ENCODE measurements around the gene MAP1LC3B.

MAP1LC3B gene

GRCh38 chr16:87363771-87364455, 28.2 kb upstream of the MAP1LC3B start:
- H3F3A ChIP-seq (ENCODE audit: insufficient read depth, low read length): no peaks in the 10 kb centered on the region
- peaks cover 29% of the 10 kb centered on the region for H3K36me3 ChIP-seq (ENCODE audit: insufficient read depth, low read length)
- no peaks in the 10 kb centered on the region for H4K20me1 ChIP-seq (ENCODE audit: insufficient read depth, low read length)
- H3K9ac ChIP-seq (ENCODE audit: low read length): no peak overlapping the region
- no peak overlapping the region for H3K4me3 ChIP-seq (ENCODE audit: low read depth, low read length, poor library complexity, severe bottlenecking)
- H3K27ac ChIP-seq (ENCODE audit: low read depth, low read length, poor library complexity, severe bottlenecking): no peak overlapping the region
- peaks cover 4% of the 10 kb centered on the region for H3K4me1 ChIP-seq (ENCODE audit: insufficient read depth, low read length, severe bottlenecking)
- no peaks in the 10 kb centered on the region for H3K9me2 ChIP-seq (ENCODE audit: low read depth, low read length)
- H2AFZ ChIP-seq (ENCODE audit: low read length): no peak overlapping the region
- TF ChIP-seq EZH2 (IDR thresholded peaks at IDR 0.05; ENCODE audit: borderline replicate concordance, low read length) (no peak), CTCF (IDR thresholded peaks at IDR 0.05; ENCODE audit: low read length) (no peak)
- peaks cover 5% of the 10 kb centered on the region; the same call in 1 of the 2 replicates for H3K79me2 ChIP-seq (ENCODE audit: insufficient read depth, low read length)
- no peaks in the 10 kb centered on the region for H3K27me3 ChIP-seq (ENCODE audit: insufficient read depth, low read length)
- no peaks in the 10 kb centered on the region for H3K9me3 ChIP-seq (ENCODE audit: low read length)
- no peak overlapping the region for H3K4me2 ChIP-seq (ENCODE audit: low read length)

DNA sequence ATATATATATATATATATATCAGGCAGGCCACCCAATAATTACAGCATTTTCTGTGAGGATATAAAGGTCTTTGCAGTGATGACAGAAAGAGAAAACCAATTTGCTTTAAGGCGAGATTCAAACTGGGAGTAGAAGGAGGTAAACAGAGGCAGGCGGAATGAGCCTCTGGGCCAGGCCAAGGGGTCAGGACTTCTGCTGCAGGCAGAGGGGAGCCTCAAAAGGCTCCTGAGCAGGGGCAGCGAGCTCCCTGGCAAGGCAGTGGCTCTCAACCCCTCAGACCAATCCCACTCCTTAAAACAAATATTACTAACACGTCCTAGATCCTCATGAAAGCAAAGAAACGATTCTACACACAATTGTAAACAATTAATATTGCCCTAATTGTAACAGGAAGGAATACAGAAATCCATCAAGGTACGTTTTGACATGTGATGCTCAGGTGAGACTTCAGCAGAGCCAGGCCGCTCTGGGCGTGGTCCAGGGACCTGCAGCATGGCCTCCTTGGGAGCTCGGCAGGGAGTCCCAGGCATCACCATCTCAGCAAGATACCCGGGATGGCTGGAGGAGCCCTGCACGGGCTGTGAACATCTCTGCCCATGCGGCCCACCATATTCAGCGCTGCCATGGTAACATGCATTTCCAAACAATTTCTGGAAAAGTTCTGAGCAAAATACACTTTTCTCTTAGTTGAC, 27.0 kb upstream of the MAP1LC3B start:
- TF ChIP-seq EZH2 (IDR thresholded peaks at IDR 0.05; ENCODE audit: borderline replicate concordance, low read length): no peak
- no peak for TF ChIP-seq CTCF (IDR thresholded peaks at IDR 0.05; ENCODE audit: low read length)
- peaks cover 16% of the 10 kb centered on the region for H3K36me3 ChIP-seq (ENCODE audit: insufficient read depth, low read length)
- H2AFZ ChIP-seq (ENCODE audit: low read length): no peak overlapping the region
- no peaks in the 10 kb centered on the region for H3K9me3 ChIP-seq (ENCODE audit: low read length)
- H3K4me2 ChIP-seq (ENCODE audit: low read length): no peak overlapping the region
- no peaks in the 10 kb centered on the region for H4K20me1 ChIP-seq (ENCODE audit: insufficient read depth, low read length)
- H3K4me1 ChIP-seq (ENCODE audit: insufficient read depth, low read length, severe bottlenecking): peaks cover 10% of the 10 kb centered on the region
- no peaks in the 10 kb centered on the region for H3K9me2 ChIP-seq (ENCODE audit: low read depth, low read length)
- H3F3A ChIP-seq (ENCODE audit: insufficient read depth, low read length): no peaks in the 10 kb centered on the region
- peaks cover 11% of the 10 kb centered on the region; the same call in 1 of the 2 replicates for H3K79me2 ChIP-seq (ENCODE audit: insufficient read depth, low read length)
- H3K4me3 ChIP-seq (ENCODE audit: low read depth, low read length, poor library complexity, severe bottlenecking): no peak overlapping the region
- H3K27me3 ChIP-seq (ENCODE audit: insufficient read depth, low read length): no peaks in the 10 kb centered on the region
- H3K27ac ChIP-seq (ENCODE audit: low read depth, low read length, poor library complexity, severe bottlenecking): no peak overlapping the region
- no peak overlapping the region for H3K9ac ChIP-seq (ENCODE audit: low read length)

DNA sequence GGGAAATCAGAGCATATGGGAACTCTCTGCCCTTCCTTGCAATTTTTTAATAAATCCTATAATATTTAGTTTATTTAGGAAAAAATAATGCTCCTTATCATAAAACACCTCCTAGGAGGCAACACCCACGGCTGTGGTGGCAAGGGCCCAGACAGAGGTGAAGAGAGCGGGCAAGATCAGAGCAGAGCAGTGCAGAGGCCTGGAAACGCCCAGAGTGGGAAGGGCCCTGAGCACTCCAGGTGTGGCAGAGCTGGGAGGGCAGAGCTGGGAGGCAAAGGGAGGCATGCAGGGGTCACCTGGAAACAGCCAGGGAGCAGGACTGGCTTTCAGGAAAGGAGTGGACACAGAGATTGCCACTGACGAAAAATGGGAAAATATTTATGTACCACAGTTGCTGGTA, 25.8 kb upstream of the MAP1LC3B start:
- H4K20me1 ChIP-seq (ENCODE audit: insufficient read depth, low read length): no peaks in the 10 kb centered on the region

More for the DNA sequence above, 25.8 kb upstream of the MAP1LC3B start:
- H3K9me2 ChIP-seq (ENCODE audit: low read depth, low read length): no peaks in the 10 kb centered on the region
- no peaks in the 10 kb centered on the region for H3K27me3 ChIP-seq (ENCODE audit: insufficient read depth, low read length)
- H3K4me1 ChIP-seq (ENCODE audit: insufficient read depth, low read length, severe bottlenecking): peaks cover 10% of the 10 kb centered on the region
- peaks cover 17% of the 10 kb centered on the region; the same call in 1 of the 2 replicates for H3K79me2 ChIP-seq (ENCODE audit: insufficient read depth, low read length)
- H3K4me3 ChIP-seq (ENCODE audit: low read depth, low read length, poor library complexity, severe bottlenecking): no peak overlapping the region
- TF ChIP-seq CTCF (IDR thresholded peaks at IDR 0.05; ENCODE audit: low read length) (no peak), EZH2 (IDR thresholded peaks at IDR 0.05; ENCODE audit: borderline replicate concordance, low read length) (no peak)
- H3F3A ChIP-seq (ENCODE audit: insufficient read depth, low read length): no peaks in the 10 kb centered on the region
- H2AFZ ChIP-seq (ENCODE audit: low read length): no peak overlapping the region
- H3K36me3 ChIP-seq (ENCODE audit: insufficient read depth, low read length): peaks cover 7% of the 10 kb centered on the region
- no peak overlapping the region for H3K27ac ChIP-seq (ENCODE audit: low read depth, low read length, poor library complexity, severe bottlenecking)
- no peak overlapping the region for H3K4me2 ChIP-seq (ENCODE audit: low read length)
- no peak overlapping the region for H3K9ac ChIP-seq (ENCODE audit: low read length)
- no peaks in the 10 kb centered on the region for H3K9me3 ChIP-seq (ENCODE audit: low read length)

Data from OCI-LY1 (cell line).